MG63 (cell line): ENCODE results near the gene SLC7A1. TPM values are rescaled to one million over a fixed set of nuclear protein-coding genes. Genes with fewer than 3 reads are reported as not detected.
"Not testable (repeated sequence)": the region's sequence is repeated elsewhere in the genome, so short reads cannot be mapped to it uniquely, and the experiment has no call there.

Source experiments
- DNase-seq: peaks from one replicate; pipeline ENCODE4 v3.0.0-alpha.2; 2020
- H3K27me3 ChIP-seq: fragments of 250-450 bp; sonication (Bioruptor Pico); 2 replicates; pipeline ENCODE4 v1.5.1; 2020; ENCODE audit warnings: mild to moderate bottlenecking, moderate library complexity
- H3K36me3 ChIP-seq: fragments of 250-450 bp; sonication (Bioruptor Pico); 2 replicates; pipeline ENCODE4 v1.5.1; 2020; ENCODE audit warnings: mild to moderate bottlenecking, moderate library complexity
- H3K4me3 ChIP-seq: fragments of 250-450 bp; sonication (Bioruptor Pico); 2 replicates; pipeline ENCODE4 v1.5.1; 2020; ENCODE audit warnings: mild to moderate bottlenecking, moderate library complexity
- H3K9me3 ChIP-seq: fragments of 250-450 bp; sonication (Bioruptor Pico); 2 replicates; pipeline ENCODE4 v1.5.1; 2020; ENCODE audit warnings: mild to moderate bottlenecking, moderate library complexity
- total RNA-seq: library from RNA; depleted of rRNA; stranded (reverse); fragments of >200 nt; shearing (Covaris generic); gene quantifications from 2 replicates; pipeline ENCODE4 v1.2.3, GENCODE V29; 2014; ENCODE audit warnings: low replicate concordance; rRNA removed

The SLC7A1 gene
- 14.7 and 21.0 TPM in 2 replicates for total RNA-seq

GRCh38 chr13:29595380-29596063 lies at the start of gene SLC7A1:
Gene SLC7A1, minus strand, starts transcription at chr13:29595688. Its CDS starts 59,500 bp downstream, at chr13:29536188.
- no peaks in the 10 kb centered on the region for H3K27me3 ChIP-seq
- no peaks in the 10 kb centered on the region for H3K9me3 ChIP-seq
- H3K36me3 ChIP-seq: peaks cover 39% of the 10 kb centered on the region
- peak; percentile 90 for DNase-seq
- H3K4me3 ChIP-seq: peak within 1 kb of the TSS; percentile 92

DNA sequence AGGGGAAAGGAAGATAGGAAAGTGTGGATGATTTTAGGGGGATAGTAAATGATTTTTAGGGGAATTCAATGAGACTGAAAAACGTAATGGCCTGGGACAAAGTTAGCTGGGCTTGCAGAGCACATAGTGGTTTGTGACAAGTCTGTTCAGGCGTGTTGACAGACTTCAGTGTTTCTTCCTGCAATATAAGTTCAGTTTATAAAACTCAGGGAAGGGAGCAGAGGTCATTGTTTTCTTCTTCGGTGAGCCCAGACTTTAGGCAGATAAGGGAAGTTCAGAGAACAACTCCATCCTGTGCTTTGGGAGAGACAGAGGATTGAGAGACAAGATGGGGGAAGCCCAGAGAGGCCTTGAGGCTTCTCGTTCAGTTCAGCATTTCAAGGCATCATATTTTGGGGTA lies 45.2 kb upstream of the SLC7A1 start:
- Histone ChIP-seq H3K4me3 (no peak overlapping the region), H3K9me3 (no peaks in the 10 kb centered on the region), H3K36me3 (no peaks in the 10 kb centered on the region), H3K27me3 (no peaks in the 10 kb centered on the region)
- DNase-seq: no peak

DNA sequence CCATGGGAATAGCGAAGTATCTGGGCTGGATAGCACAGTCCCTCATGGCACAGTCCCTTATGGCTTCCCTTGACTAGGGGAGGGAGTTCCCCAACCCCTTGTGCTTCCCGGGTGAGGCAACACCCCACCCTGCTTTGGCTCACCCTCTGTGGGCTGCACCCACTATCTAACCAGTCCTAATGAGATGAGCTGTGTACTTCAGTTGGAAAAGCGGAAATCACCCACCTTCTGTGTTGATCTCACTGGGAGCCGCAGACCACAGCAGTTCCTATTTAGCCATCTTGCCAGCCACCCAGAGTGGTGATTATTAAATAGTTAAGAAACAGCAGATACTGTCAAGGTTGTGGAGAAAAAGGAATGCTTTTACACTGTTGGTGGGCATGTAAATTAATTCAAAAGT lies 41.3 kb upstream of the SLC7A1 start:
- H3K36me3 ChIP-seq, DNase-seq, H3K4me3 ChIP-seq, H3K9me3 ChIP-seq, H3K27me3 ChIP-seq: not testable (repeated sequence)

GRCh38 chr13:29624997-29625396 lies 29.5 kb upstream of the SLC7A1 start:
- Histone ChIP-seq H3K9me3 (peaks cover 12% of the 10 kb centered on the region; the same call in 1 of the 2 replicates), H3K36me3 (no peaks in the 10 kb centered on the region), H3K27me3 (no peaks in the 10 kb centered on the region; the same call in 1 of the 2 replicates), H3K4me3 (no peak overlapping the region)
- no peak for DNase-seq

- H3K4me3 ChIP-seq: no peak overlapping the region
- H3K36me3 ChIP-seq: no peaks in the 10 kb centered on the region
- H3K27me3 ChIP-seq: no peaks in the 10 kb centered on the region
- peaks cover 6% of the 10 kb centered on the region for H3K9me3 ChIP-seq
- DNase-seq: no peak
These were observed 26.4 kb upstream of the SLC7A1 start for GRCh38 chr13:29621841-29622240.

DNA sequence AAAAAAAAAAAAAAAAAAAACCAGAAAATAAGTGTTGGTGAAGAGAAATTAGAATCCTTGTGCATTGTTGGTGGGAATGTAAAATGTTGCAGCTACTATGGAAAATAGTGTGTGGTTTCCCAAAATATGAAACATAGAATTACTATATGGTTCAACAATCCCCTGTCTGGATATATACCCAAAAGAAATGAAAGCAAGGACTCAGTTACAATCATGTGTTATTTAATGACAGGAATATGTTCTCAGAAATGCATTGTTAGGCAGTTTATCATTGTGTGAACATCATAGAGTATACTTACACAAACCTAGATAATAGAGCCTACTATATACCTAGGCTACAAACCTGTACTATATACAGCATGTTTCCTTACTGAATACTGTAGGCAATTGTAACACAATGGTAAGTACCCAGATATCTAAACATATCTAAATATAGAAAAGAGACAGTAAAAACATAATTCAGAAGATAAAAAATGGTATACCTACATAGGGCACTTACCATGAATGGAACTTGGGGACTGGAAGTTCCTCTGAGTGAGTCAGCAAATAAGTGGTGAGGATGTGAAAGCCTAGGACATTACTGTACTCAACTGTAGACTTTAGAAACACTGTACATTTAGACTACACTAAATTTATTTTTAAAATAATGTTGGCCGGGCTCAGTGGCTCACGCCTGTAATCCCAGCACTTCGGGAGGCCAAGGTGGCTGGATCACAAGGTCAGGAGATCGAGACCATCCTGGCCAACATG lies 25.7 kb upstream of the SLC7A1 start:
- H3K4me3 ChIP-seq: no peak overlapping the region
- H3K9me3 ChIP-seq: peaks cover 4% of the 10 kb centered on the region; the same call in 1 of the 2 replicates
- DNase-seq: no peak
- no peaks in the 10 kb centered on the region for H3K27me3 ChIP-seq
- no peaks in the 10 kb centered on the region for H3K36me3 ChIP-seq

- no peak overlapping the region for H3K4me3 ChIP-seq
- H3K9me3 ChIP-seq: peaks cover 6% of the 10 kb centered on the region; the same call in 1 of the 2 replicates
- DNase-seq: no peak
- H3K36me3 ChIP-seq: no peaks in the 10 kb centered on the region
- H3K27me3 ChIP-seq: no peaks in the 10 kb centered on the region; the same call in 1 of the 2 replicates
These were observed 24.5 kb upstream of the SLC7A1 start for GRCh38 chr13:29619995-29620394.

- H3K4me3 ChIP-seq: no peak overlapping the region
- no peaks in the 10 kb centered on the region for H3K36me3 ChIP-seq
- peaks cover 4% of the 10 kb centered on the region; the same call in 1 of the 2 replicates for H3K27me3 ChIP-seq
- H3K9me3 ChIP-seq: 0 out of 2 replicates have a peak, but pooled peaks cover 2% of the 10 kb centered on the region
- DNase-seq: no peak
These were observed 17.6 kb upstream of the SLC7A1 start for GRCh38 chr13:29613101-29613500.

DNA sequence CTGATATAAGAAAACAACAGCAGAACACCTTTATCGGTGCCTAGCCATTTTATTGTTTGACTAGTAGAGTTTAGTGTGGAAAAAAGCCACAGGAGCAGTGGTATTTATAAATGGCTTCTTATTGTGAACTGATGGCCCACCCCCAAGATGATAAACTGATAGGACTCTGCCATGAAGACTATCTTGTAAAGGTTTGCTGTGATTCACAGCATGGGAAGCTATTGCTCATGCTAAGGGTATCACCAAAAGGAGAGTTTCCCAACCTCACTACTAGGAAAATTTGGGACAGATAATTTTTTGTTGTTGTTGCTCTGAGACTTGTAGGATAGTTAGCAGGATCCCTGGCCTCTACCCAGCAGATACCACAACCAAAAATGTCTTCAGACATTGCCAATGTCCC lies 12.0 kb upstream of the SLC7A1 start:
- 0 out of 2 replicates have a peak, but pooled peaks cover 4% of the 10 kb centered on the region for H3K27me3 ChIP-seq
- no peak for DNase-seq
- H3K36me3 ChIP-seq: no peaks in the 10 kb centered on the region
- no peaks in the 10 kb centered on the region for H3K9me3 ChIP-seq
- no peak overlapping the region for H3K4me3 ChIP-seq

DNA sequence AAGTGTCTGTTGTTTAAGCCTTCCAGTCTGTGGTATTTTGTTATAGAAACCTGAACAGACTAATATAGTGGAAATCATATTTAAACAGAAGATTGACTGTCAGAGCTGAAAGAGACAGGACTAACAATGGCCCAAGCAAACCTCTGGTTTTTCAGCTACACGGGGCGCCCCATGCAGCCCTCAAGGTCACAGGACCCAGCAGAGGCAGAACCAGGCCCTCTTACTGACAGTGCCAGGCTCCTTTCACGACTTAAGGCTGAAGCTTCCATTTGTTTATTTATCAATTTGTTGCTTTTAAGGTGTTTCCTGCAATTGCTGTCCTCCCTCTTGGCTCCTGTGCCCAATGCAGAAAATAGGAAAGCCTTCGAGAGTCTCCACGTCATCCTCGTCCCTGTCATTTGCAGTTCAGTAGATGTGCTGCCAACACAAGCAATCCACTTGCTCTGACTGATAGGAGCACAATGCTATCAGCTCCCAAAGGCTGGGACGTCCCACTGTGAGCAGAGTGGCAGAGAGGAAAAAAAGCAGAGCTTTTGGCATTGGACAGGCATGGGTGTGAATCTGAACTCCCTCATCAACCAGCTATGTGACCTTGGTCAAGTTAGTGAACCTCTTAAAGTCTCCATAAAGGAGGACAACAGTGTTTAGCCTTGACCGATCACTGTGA lies 10.5 kb upstream of the SLC7A1 start:
- no peaks in the 10 kb centered on the region for H3K9me3 ChIP-seq
- no peak overlapping the region for H3K4me3 ChIP-seq
- 0 out of 2 replicates have a peak, but pooled peaks cover 4% of the 10 kb centered on the region for H3K27me3 ChIP-seq
- H3K36me3 ChIP-seq: no peaks in the 10 kb centered on the region
- no peak for DNase-seq

GRCh38 chr13:29598321-29598720 lies 2.8 kb upstream of the SLC7A1 start:
- Histone ChIP-seq H3K9me3 (no peaks in the 10 kb centered on the region), H3K4me3 (no peak overlapping the region), H3K27me3 (no peaks in the 10 kb centered on the region), H3K36me3 (peaks cover 14% of the 10 kb centered on the region)
- DNase-seq: no peak

DNA sequence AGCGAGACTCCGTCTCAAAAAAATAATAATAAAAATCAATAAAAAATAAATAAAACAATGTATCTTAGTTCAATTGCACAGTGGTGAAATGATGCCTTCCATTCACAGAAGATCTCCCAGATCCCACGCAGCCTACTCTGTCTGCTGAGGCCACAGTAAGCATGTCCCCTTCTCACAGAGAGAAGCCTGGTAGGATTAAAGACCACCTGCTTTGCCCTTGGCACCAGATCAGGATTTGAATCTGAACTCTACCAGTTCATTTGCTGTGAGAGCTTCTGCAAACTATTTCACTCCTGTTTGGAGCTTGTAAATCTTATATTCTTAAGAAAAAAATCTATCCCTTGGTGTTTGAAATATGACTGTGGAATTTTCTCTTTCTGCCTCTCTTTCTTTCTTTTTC lies 2.2 kb upstream of the SLC7A1 start:
- no peaks in the 10 kb centered on the region for H3K9me3 ChIP-seq
- no peak overlapping the region for H3K4me3 ChIP-seq
- DNase-seq: no peak
- H3K36me3 ChIP-seq: peaks cover 20% of the 10 kb centered on the region
- H3K27me3 ChIP-seq: no peaks in the 10 kb centered on the region

GRCh38 chr13:29597246-29597645 lies 1.8 kb upstream of the SLC7A1 start:
- Histone ChIP-seq H3K4me3 (no peak overlapping the region), H3K27me3 (no peaks in the 10 kb centered on the region), H3K9me3 (no peaks in the 10 kb centered on the region), H3K36me3 (peaks cover 25% of the 10 kb centered on the region)
- no peak for DNase-seq

GRCh38 chr13:29596064-29596418 lies 553 bp upstream of the SLC7A1 start:
- Histone ChIP-seq H3K36me3 (peaks cover 34% of the 10 kb centered on the region), H3K4me3 (peak overlapping the region; percentile 92), H3K27me3 (no peaks in the 10 kb centered on the region), H3K9me3 (no peaks in the 10 kb centered on the region)
- no peak for DNase-seq

DNA sequence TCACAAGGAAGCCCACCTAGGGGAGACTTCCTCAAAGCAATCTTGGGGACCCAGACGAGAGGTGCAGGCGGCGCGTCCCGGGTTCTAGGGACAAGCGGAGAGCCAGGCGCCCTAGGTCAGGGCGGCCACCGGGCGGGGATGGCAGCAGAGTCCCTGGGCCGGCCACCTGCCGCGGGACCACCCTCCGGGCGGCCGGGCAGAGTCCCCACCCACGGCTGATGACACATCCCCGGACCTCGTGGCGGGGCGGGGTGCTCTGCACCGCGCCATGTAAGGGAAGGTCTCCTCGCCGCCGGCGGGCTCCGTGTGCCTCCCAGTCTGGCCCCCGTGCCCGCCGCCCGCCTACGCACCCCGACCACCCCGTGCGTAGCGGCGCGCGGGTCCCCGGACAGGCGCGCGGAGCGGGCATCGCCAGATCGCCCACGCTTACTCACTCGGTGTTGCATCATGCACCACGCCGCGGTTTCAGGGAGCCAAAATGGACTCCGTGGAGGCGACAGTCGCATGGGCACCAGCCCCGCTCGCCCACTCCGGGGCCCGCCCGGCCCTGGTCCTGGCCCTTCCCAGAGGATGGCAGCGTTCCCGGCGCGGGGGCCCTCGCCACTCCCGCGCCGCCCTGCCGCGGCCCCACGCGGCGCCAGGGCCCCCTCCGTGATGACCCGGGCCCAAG lies 643 bp downstream of the SLC7A1 start:
- peaks cover 42% of the 10 kb centered on the region for H3K36me3 ChIP-seq
- H3K9me3 ChIP-seq: no peaks in the 10 kb centered on the region
- DNase-seq: peak; percentile 74

DNA sequence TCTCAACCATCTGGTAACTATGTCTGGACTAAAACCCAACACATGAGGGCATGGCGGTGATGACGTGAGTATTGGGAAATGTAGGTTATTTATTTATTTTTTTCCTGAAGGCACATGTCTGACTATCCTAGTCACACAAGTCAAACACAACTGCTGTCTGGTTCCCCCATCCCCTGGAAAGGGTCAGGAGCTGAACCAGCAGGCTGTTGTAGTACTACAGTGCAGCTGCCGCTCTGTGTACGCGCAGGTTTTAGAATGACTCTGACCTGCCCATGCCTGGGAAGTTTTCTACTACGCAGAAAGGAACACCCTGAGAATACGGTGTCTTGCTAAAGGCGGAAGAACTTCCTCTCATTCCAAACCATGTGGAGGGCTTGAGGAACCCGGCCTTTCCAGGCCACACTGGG lies 1.2 kb downstream of the SLC7A1 start:
- Histone ChIP-seq H3K4me3 (peak overlapping the region; percentile 92), H3K27me3 (no peaks in the 10 kb centered on the region), H3K9me3 (no peaks in the 10 kb centered on the region), H3K36me3 (peaks cover 42% of the 10 kb centered on the region)
- peak; percentile 63 for DNase-seq

More for the DNA sequence above, 643 bp downstream of the SLC7A1 start:
- Histone ChIP-seq H3K4me3 (peak overlapping the region; percentile 92), H3K27me3 (no peaks in the 10 kb centered on the region)
